Central memory CD4-positive, alpha-beta T cell (primary cell): ENCODE data around the gene DCC.

Experiments
- DNase-seq: peaks from one replicate; pipeline ENCODE4 v3.0.0; 2022

Gene DCC

DNA sequence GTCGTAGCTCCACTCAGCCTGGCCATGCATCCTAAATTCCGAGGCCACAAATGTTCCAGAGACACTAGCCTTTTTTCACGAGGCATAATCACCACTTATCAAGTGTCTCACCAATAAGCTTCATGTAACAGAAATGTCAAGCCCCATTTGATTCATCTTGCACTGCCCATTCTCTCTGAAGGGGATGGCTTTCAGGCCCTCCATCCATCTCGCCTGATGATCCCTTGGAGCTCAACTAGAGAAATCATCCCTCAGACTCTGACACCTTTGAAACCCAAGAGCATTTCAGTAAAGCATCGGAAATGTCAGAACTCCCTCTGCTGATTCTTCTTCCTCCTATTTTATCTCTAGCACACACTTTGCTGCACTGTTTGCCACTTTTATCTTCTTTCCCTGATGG, 91.7 kb downstream of the DCC start:
- no peak for DNase-seq

DNA sequence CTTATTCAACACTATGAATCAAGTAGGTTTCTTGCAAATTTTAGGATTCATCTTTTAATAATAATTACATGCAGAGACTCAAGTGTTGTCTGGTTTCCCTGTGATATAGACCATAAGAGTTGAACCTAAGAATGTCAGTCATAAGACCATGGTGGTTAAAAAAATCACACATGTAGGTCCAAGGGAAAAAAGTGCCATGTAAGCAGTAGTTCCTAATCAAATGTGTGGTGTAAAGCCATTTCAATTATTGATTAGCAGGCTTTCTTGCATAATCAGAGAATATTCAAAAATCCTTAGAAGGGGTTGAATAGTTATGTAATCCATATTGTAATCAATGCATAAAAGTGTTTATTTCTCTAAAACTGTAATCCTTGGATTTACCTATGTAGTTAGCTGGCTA, 93.8 kb downstream of the DCC start:
- DNase-seq = no peak

DNA sequence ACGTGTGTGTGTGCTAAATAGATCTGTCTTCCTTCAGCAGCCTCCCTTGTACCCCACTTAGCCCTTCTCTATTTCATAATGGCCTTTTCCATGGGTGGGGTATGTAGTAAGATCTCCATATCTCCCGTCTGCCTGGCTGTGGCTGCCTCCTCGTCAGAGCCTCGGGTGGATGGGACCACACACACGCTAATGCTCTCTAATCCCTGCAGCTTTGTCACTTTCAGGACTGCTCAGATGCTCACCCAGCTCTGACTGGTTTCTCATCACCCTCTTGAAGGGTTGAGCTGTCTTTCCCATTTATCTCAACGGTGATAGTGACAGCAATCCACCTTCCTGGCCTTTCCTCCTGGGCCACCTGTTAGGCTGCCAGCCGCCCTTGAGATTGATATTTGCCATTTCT, 95.3 kb downstream of the DCC start:
- no peak for DNase-seq

DNA sequence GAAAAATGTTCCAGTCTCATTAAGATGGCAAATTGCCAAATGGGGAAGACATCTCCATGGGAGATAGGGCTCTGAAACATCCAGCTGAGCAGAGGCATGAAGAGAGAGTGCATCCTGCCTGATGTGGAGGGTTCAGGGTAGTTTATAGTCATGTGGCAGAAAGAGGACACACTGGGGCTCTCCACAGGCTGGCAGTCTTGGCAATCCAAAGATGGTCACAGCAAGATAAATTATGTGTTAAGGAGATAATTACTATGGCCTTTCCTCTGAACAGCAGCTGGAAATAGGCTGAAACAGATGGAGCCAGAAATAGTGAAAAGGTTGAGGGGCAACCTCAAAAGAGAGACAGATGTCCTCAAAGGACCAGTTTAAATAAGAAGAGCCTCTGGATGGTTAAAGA, 97.2 kb downstream of the DCC start:
- no peak for DNase-seq

DNA sequence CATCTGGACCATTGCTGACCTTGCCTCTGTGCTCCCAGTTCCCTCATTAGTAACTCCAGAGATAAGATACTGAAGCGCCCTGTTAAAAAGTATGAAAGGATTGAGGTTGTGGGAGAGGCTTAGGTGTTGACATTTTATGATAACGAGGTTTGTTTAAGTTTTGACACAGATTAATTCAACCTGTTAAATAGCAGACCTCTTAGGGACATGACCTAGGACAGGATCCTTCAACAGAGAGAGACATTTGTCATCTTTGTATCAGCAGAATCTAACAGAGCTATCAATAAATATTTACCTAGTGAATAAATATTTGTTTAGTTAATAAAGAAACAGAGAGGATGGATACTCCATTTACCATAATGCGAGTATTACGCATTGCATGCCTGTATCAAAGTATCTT, 99.5 kb downstream of the DCC start:
- no peak for DNase-seq

DNA sequence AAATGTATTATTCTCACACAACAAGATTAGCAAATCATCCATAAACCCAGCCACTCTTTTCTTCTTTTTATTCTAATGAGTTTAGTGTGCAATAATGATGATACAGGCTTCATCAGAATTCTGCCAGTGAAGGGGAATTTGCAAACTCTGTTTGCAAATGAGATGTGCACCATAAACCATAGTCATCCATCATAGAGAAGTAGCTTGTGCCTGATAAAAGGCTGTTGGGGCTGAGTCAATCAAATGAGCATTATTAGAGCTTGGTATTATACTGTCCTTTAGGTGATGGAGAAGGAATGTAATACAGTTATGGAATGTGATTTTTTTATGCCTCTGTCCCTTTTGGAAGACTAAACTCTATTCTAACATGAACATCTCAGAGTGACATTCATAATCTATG, 101.8 kb downstream of the DCC start:
- DNase-seq = no peak

DNA sequence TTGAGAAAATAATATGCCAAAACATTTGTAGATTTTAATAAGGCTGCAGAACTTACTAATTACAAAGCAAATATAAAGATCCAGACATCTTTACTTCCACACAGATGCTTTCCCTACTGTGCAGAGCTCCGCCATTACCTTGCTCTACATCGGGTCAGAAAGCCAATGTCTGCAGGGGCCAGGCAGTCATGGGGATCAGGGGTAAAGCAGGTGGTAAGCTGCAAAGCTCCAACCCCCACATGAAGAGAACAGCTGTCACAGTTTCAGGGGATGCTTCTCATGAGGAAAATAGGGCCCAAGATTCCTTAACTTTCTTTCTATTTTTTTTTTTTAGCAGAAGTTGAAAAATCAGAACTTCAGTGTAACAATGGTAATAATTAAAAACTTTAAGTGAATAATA, 102.7 kb downstream of the DCC start:
- DNase-seq = no peak

DNA sequence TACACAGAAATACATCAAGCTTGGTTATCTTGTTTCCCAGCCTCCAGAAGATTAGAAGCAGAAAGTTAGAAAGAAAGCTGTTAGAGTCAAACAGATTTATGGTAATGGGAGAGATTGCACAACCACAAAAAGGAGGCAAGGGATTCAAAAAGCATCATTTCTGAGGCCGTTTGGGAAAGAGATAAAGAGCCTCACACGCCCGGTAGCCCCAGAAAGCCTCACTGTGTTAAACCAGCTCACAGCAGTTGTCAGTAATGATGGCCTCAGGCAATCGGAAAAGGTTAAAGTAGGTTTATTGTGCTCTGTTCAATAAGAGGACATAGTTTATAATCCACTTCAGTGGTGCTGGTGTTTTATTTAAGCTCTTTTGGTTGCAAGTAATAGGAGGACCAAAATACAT, 111.3 kb downstream of the DCC start:
- DNase-seq = no peak

DNA sequence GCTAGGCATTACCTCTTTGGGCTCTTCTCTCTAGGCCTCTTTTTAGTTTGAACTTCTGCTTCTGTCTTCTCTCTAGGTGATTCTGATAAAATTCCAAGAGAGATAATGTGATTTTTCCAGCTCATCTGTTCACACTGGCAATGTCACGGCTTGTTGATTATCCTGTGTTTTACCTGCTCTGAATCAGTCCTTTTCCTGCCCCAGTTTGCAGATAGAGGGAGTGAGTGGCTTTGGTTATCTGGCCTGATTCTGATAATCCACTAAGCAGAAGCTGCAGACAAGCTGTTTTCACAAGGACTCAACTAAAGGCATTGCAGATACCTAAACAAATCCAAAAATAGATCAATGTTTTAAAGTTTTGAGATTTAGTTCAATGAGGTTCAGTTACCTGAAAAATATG, 111.9 kb downstream of the DCC start:
- DNase-seq = no peak

DNA sequence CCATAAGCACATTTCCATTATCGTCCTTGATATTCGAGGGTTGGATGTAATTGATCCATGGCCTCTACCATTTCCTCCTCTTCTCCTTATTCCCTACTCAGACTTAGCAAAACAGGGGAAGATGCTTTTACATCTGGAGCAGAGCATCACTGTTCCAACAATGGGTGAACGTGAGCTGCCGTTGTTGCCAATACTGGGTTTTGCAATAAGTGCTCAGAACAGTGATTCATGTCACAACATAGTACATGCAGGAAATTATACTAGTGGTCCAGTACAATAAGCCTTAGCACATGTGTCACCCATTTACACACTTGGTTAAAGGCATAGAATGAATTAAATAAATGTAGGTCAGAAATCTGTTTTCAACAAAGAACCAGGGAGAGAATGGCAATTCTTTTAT, 112.4 kb downstream of the DCC start:
- no peak for DNase-seq

DNA sequence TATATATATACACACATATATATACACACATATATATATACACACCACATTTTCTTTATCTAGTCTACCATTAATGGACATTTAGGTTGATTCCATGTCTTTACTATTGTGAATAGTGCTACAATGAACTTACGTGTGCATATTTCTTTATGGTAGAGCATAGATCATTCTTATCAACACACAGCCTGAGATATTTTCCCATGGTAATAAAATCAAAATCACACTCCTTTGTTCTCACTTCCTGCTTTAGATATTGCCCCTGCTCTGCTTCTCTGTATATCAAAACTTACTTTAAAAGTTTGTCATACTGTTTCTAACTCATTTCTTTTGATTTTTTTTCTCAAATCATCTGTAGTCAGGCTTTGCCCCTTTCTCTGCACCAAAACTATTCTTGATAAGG, 119.9 kb downstream of the DCC start:
- no peak for DNase-seq

DNA sequence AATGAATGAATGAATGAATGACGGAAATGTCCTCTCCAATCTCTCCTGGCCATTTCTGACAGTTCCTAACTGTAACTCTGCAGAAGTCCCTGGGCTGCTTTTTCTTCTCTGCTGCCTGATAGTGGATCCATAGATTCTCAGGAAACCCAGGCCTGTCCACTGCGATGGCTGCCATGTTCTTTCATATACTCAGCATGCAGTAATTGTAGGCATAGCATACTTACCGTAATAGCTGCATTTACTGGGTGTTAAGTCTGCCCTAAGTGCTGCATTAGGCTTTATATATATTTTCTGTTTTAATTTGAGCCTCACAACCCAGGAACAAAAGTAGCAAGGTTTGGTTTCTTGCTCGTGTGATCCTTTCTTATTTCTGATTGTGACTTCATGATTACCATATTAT, 122.9 kb downstream of the DCC start:
- no peak for DNase-seq

DNA sequence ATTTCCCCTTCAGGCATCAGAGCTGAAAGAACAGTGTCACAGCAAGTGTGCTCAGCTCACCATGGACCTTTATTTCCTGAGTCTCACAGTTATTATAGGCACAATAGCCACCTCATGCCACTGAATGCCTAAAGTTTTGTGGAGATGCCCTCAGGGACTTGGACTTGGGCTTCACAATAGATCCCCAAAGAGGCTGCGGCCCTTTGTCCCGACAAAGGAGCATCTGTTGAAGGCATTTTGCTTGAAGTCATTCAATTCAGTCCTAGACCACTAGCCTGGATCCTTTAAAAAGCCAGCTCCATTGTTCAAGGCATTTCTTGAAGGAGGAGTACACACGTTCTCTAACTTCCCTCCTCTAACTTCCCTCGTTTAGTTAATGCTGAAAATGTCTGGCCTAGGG, 125.4 kb downstream of the DCC start:
- DNase-seq = no peak

DNA sequence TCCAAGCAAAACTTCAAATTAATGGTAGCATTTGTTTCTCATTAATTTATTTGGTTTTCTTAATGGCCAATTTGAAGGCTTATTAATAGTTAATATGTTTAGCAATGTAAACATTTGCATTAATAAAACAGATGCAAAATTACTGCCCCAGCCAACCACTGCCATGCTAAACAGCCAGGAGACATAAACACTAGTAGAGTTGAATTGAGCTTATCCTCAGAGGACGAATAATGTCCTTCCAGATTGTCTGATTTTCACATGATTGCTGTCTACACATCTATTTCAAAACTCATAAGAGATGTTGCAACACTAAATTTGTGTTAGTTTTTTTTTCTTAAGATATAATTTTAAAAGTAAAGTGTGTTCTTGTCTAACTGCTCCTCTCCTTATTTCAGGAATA, 128.5 kb downstream of the DCC start:
- DNase-seq = no peak

DNA sequence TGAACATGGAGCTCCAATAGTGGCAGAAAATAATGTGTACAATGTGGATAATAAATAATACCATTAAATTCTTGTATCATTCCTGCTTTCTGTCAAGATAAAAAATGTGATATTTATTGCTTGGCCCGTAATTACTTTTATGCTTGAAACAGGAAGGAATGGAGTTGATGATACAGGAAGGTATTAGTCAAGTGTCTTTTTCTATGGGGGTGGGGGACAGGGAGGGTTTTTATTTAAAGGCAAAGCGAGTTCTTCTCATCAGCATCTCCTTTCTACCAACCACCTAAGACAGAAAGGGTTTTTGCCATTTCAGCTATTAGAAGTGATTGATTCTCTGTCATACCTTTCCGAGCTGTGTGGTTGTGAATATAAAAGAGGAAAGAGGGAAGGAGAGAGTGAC, 135.3 kb downstream of the DCC start:
- no peak for DNase-seq

DNA sequence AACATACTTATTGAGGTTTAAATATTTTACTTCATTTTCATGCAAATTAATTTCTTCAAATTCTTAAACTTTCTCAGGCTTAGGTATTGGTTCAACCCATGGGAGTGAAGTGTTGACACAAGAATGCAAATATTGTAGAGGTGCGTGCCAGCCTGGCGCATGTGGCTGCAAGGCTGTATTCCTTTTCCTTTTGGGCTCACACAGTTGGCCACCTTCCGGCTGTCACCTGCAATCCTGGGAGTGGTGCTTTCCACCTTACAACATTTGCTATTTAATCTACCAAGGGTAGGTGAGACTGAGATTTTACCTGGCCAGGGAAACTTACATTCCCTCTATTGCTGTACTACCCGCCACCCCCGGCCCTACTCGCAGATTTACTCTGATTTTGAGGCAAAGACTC, 141.1 kb downstream of the DCC start:
- no peak for DNase-seq

DNA sequence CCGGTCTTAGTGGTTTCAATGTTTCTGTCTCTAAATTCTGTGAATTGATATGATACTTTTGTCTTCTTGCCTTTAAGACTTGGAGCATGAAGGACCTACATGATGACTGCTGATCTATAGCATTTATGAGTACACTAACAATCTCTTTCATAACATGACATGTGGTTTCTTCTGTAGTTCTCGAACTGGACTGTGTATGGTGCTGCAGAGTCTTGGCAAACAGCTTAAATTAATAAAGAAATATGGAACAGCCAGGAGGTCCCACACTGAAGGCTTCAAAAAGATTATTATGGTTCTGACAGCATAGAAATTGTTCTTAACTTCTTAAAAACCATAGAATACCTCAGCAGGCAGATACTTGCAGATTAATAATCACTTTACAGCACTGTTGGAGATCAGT, 145.0 kb downstream of the DCC start:
- no peak for DNase-seq

DNA sequence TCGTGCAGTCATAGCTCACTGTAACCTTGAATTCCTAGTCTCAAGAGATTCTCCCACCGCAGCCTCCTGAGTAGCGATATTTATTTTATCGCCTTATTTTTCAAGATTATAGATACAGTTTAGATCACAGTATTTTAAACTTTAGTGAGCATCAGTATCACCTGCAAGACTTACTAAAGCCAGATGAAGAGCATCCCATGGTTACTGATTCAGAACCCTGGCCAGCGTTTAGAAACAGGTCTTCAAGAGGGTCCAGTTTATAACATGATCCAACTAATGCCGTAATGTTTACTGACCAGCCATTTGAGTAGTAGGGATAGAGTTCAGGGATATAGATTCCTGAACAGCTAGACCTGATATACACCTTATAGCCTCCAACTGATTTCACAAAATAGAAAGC, 146.1 kb downstream of the DCC start:
- DNase-seq = no peak

DNA sequence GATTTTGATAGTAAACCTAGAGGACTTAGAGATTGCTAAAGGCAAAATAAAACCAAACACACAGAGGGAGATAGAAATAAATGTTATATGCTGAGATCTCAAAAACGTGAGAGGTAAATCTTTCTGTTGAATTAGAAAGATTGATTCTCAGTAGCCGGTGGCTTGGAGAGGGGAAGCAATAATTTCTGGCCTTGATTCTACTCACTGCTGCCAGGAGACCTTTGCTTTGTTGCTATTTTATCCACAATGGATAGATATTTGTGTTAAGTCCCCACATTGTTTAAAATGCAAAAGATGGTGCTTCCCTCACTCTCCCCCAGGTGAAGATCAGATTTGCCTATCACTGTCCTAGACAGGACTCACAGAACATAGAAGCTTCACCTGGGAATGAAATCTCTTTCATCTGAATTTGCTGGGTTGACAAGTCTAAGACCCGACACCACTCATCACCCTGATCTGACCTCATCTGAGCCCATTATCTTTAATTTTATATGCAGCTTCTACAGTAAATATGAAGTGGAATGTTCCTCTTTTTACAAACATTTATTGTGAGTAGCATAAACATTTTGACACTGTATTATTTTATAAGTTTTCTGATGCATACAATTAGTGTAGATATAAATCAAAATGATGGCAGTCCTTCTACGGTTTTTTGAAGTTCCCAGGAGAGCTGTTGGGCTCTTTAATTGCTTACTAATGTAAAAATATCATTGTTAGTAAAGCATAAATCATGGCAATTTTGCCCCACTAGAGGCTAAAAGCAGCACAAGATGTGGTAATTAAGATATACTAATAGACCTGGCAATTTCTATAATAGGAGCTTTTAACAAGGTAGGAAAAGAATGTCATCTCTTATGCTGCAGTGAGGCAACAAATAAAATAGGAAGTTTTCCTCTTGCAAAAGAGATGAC, 149.7 kb downstream of the DCC start:
- DNase-seq = no peak

DNA sequence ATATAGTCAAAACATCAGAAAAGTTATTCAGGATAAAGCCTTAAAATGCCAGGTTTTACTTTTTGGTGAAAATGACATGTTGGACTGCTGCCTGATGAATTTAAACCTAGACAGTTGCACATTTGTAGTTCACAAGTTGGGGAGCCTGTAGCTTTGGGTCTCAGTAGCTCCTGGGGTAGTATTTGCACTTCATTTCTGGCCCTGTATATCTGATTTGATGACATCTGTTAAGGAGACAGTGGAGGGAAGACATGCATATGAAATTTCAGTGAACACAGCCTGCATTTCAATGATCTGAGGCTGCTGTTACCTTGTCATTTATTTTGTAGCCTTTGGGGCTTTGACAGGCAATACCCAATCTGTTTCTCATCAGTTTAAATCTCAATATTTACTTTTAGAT, 156.4 kb downstream of the DCC start:
- DNase-seq = no peak

DNA sequence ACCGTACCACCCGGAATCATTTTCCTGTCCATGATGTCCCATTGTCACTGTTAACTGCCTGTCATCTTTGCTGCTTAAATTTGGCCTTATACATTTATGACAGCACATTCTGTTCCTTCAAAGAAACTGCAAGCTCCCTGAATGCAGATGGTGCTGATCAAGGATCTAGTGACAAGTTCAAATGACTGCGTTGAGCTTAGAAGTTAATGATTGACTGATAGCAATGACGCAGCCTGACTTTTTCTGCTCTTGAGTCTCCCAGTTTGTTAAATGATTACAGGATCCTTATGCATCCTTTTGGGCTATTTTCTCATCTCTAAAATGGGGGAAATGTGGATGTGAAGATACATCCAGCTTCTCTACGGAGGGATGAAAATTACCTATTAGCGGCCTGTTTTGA, 159.0 kb downstream of the DCC start:
- DNase-seq = no peak

DNA sequence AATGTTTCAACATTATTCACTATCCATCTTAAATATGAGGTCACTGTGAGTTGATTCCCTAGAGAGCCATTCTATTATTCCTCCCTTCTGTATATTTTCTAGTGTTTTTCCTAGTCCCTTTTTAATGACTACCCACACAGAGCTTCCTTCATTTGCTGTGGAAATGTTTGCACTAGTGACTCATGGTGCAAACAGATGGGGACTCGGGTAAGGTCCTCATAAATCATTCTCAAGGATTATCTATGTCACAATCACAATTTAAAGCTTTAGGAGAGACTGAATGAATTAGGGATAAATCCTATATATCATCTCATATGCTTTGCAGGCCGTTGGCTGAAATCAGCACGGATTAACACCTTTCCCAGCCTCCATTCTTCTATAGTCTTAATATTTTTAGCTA, 159.6 kb downstream of the DCC start:
- no peak for DNase-seq

DNA sequence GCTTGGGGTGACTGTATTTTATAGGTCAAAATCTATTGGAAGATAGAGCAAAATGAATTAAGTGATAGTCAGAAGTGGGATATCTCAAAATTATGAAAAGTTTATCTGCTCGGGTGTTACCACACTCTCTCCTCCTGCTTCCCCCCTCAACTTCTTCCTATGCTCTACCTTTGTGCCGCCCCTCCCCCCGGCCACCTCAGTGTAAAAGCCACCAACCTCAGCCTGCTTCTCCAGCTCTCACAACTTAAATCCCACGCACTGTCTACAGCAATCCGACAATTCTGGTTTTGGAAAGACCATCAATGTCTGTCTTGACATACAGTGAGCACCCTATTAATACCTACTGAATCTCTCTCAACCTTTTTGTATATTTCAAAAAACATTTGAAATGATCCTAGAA, 164.6 kb downstream of the DCC start:
- DNase-seq = no peak

DNA sequence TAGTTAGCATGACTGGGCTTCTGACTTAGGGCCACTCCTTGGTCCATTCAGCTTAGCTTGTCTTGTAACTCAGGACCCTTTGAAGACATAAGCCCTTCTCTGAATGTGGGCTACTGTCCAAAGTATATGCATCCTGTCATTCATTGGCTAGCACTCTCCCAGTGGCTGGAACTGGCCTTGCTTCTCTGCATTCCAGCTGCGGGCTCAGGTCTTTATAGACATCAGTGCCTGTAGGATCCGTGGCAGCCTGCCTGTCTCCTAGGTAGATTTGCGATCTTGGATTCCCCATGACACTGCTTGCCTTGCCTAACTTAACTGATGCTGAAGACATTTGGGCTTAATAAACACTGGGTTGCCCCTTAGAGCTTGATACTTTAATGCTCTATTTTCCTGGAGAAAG, 170.1 kb downstream of the DCC start:
- no peak for DNase-seq

DNA sequence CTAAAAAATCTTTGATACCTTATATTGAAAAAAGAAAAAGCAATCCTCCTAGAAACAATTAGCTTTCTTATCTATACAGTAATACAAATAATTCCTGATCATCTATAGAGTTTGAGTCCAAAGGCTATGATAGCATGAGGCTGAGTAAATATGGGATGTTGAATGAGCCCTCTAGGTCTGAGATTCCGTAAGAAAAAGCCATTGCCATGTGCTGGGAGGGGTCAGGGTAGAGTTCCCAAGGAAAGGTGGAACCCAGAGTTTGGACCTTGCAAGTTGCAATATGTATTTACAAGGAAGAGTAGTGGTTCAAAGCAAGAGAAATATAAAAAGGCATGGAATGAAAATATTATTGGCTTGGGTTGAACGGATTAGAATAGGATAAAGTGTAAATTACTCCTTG, 178.1 kb downstream of the DCC start:
- DNase-seq = no peak
